HuH-7.5 (cell line): ENCODE results near the gene PCMTD2.
"Not testable (repeated sequence)": the region's sequence is repeated elsewhere in the genome, so short reads cannot be mapped to it uniquely, and the experiment has no call there.

Source experiments
- DNase-seq: peaks from one replicate; pipeline ENCODE4 v3.0.0; 2011; ENCODE audit warnings: low spot score

The PCMTD2 gene

GRCh38 chr20:64286447-64287263 is 31.1 kb downstream of the PCMTD2 start:
- DNase-seq = not testable (repeated sequence)

- DNase-seq = not testable (repeated sequence)
Measured at GRCh38 chr20:64287264-64287590, 31.7 kb downstream of the PCMTD2 start.

DNA sequence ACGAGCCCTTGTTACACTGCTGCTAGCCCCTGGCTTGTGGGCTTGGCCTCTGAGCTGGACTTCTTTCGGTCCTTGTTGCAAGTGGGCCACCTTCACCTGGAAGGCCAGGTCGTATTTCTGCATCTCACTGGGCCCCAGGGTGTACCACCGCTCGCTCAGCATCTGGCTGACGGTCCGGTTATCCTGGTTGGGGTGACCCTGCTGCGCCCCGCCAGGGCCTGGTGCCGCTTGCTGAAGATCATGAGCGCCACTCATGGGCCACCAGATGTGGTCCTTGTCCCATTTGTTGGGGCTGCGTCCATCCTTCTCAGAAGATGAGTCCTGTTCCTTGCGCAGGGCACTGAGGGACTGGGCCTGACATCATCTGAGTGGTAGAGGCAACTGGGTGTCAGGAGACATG is 36.6 kb downstream of the PCMTD2 start:
- DNase-seq = not testable (repeated sequence)

DNA sequence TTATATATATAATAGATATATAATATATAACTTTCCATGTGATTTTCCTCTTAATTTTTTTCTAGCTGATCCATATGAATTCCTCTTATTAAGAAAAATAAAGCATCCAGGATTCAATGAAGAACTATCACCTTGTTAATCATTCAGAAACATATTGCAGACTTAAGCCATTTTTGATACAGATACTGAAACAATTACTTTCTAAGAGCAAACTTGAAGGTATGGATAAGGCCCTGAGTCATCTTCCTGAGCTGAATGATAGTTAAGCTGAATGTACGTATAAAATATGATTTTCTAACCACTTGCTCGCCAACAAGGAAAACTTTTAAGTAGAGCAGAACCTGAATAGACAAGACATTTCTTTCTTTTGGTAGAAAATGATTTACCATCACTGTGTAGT is 47.5 kb downstream of the PCMTD2 start:
- not testable (repeated sequence) for DNase-seq

DNA sequence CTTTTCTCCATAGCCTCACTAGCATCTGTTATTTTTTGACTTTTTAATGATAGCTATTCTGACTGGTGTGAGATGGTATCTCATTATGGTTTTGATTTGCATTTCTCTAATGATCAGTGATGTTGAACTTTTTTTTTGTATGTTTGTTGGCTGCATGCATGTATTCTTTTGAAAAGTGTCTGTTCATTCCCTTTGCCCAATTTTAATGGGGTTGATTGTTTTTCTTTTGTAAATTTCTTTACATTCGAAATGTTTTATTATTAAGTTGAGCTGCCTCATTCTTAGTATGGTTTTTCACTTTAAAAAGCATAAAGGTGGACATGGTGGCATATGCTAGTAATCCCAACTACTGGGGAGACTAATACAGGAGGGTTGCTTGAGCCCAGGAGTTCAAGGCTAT is 58.2 kb downstream of the PCMTD2 start:
- DNase-seq = not testable (repeated sequence)

GRCh38 chr20:64315381-64315780 is 59.8 kb downstream of the PCMTD2 start:
- DNase-seq = not testable (repeated sequence)

DNA sequence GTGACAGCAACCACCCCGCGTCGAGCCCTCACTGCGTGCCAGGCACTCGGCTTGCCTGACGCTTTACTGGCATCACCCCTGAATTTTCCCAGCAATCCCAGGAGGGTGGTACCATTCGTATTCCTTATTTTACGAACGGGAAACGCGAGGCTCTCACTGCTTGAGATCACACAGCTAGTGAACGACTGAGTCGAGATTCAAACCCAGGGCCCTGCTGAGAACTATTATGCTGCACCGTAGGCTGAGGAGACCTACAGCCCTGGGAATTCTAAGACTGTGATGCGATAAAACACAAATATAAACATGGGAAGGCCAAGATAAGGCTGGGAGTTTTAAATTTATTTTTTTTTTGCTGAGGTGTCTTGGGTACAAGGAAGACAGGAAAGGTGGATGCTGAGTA is 60.3 kb downstream of the PCMTD2 start:
- not testable (repeated sequence) for DNase-seq

GRCh38 chr20:64316415-64317083 is 61.0 kb downstream of the PCMTD2 start:
- DNase-seq = not testable (repeated sequence)

DNA sequence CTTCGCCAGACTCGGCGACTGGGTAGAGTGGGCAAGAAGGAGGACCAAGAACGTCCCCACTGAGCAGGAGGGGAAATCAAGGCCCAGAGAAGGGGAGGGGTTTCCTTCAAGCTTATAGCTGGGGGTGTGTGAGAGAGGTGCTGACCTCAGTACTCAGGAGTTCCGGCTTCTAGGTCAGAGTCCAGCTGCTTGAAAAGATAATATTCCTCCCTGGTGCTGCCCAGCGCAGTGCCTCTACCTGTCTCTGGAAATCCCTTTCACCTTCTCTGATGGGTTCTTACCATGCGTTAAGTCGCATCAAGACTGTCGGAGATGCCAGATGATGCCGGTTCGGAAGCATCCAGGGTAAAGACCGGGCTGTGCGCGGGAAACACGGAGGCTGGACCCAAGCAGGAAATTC is 61.8 kb downstream of the PCMTD2 start:
- not testable (repeated sequence) for DNase-seq

- not testable (repeated sequence) for DNase-seq
Measured at GRCh38 chr20:64318056-64318455, 62.5 kb downstream of the PCMTD2 start.

DNA sequence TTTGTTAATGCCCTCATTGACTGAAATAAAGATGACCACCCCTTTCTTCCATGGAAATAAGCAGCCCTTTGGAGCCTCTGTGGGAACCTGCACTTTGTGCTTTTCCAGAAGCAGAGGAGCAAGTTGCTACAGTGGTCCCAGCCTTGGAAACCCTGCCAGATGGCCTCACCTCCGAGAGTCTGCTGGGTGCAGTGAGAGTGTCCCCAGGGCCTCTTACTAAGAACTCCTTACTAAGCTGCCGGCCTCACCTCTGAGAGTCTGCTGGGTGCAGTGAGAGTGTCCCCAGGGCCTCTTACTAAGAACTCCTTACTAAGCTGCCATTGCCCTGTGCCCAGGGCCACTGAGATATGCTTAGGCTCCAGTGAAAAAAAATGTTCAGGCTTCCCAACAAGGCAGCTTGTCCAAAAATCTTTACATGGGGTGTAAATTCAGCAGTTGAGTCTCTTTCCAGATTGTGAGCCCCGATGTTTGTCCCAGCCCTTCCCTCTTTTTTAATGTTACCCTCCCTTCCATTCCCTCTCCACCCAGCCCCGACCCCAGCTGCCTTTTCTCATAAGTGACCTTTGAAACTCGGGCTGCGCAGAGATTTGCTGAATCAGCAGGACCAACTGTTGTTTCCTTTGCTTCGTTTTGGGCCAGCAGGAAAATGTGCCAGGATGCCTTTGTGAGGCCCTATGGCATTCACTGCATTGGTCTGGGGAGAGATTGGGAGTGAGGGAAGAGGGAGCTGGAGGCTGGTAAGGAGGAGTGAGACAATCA is 66.7 kb downstream of the PCMTD2 start:
- not testable (repeated sequence) for DNase-seq
